Measurements from ENCODE around the gene CAVIN2. TPM values are rescaled to one million over a fixed set of nuclear protein-coding genes. Genes with fewer than 3 reads are reported as not detected.

Gene CAVIN2
- total and polyA plus RNA-seq, 9 of the 15 experiments (the other 6 are each of a cell fraction or from before 2014, with no cell fraction given), result 20.6 to 92.4 (median 69.0) TPM

DNA sequence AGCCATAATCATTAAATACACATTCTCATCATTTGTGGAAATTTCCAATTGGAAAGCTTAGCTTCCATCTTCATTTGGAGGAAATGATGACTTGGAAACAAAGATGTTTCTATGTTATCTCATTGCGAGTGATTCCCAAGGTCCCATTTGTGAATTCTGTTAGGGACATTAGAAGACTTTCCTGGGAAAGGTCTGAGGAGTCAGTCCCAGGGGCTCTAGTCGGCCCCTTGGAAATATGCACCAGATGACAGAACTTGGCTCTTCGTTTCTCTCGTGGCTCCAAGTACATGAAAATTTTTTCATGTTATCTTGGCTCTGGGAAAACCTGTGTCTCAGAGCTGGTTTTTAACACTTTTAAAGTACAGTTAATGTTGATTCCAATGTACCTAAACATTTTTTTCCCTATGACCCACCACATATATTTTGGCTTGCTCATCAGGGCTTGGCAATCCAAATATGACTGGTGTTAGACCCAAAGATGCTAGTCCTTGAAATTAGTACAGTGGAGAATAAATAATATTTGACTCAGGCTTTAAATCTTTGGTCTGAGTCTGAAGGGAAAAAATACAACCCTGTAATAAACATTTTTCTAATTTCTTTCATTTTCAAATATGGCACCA, 15.4 kb upstream of the CAVIN2 start:
- TF ChIP-seq POLR3G (IDR thresholded peaks at IDR 0.05; ENCODE audit: extremely low read depth, insufficient read length, insufficient replicate concordance) (no peak), CBX3 (IDR thresholded peaks at IDR 0.05; ENCODE audit: borderline replicate concordance in 1 of 2, low read length in 2 of 2) (no peak), PHF21A (IDR thresholded peaks at IDR 0.05; ENCODE audit: borderline replicate concordance, low read depth) (no peak), ZNF444 (CRISPR knock-in tag; IDR thresholded peaks at IDR 0.05) (no peak), ZNF57 (CRISPR knock-in tag; IDR thresholded peaks at IDR 0.05) (no peak)
- TF ChIP-seq, protein P1, sequence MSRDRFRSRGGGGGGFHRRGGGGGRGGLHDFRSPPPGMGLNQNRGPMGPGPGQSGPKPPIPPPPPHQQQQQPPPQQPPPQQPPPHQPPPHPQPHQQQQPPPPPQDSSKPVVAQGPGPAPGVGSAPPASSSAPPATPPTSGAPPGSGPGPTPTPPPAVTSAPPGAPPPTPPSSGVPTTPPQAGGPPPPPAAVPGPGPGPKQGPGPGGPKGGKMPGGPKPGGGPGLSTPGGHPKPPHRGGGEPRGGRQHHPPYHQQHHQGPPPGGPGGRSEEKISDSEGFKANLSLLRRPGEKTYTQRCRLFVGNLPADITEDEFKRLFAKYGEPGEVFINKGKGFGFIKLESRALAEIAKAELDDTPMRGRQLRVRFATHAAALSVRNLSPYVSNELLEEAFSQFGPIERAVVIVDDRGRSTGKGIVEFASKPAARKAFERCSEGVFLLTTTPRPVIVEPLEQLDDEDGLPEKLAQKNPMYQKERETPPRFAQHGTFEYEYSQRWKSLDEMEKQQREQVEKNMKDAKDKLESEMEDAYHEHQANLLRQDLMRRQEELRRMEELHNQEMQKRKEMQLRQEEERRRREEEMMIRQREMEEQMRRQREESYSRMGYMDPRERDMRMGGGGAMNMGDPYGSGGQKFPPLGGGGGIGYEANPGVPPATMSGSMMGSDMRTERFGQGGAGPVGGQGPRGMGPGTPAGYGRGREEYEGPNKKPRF (IDR thresholded peaks at IDR 0.05; ENCODE audit: low read depth, low read length), result no peak
- H3K9me3 ChIP-seq (replicated peaks; ENCODE audit: control insufficient read depth, insufficient read depth, low read depth, low read length), result no peaks in the 10 kb centered on the region
- FAIRE-seq, result no peak
- H3K4me3 ChIP-seq, result no peak overlapping the region
- no peak for ATAC-seq
- no peak overlapping the region for H3K4me2 ChIP-seq (ENCODE audit: insufficient read depth, low read length)
- CTCF ChIA-PET (ENCODE audit: low intra/inter-chr PET ratio), result no interaction called here
- H3K9ac ChIP-seq (ENCODE audit: insufficient read depth in 1 of 2, low read depth in 2 of 2, low read length in 2 of 2), result no peak overlapping the region
- H3K27ac ChIP-seq (ENCODE audit: extremely low read depth, low read depth, low read length), result no peak overlapping the region
- H3K4me1 ChIP-seq (replicated peaks in 1 of 2; ENCODE audit: control insufficient read depth in 2 of 2, insufficient read depth in 2 of 2, low read length in 2 of 2), result peaks cover 5 to 24% of the 10 kb centered on the region in 2 experiments; a peak in 3 of 5 replicates
- H3K9me1 ChIP-seq (ENCODE audit: control insufficient read depth, insufficient read depth, low read length), result no peaks in the 10 kb centered on the region
- WGBS (ENCODE audit: insufficient coverage, low coverage, missing lambda C conversion rate), result 78% methylated on average over 4 of the region's 4 CpGs
- no peaks in the 10 kb centered on the region for H3K27me3 ChIP-seq (ENCODE audit: control insufficient read depth in 2 of 2, insufficient read depth in 2 of 2, low read length in 2 of 2)
- H2AFZ ChIP-seq (ENCODE audit: low read depth, low read length), result no peak overlapping the region
- no peaks in the 10 kb centered on the region for H4K20me1 ChIP-seq (replicated peaks; ENCODE audit: control insufficient read depth, insufficient read depth, low read length)
- BruUV-seq (replicated peaks), result no TSS peak
- intact Hi-C loops (cut with micrococcal nuclease), result loop anchor here (10.0 kb wide), 1 partner anchor 163 kb away; no protein-coding TSS in a partner anchor
- H3K79me2 ChIP-seq (ENCODE audit: control insufficient read depth, insufficient read depth, low read length), result peaks cover 32% of the 10 kb centered on the region
- no peak for DNase-seq (ENCODE audit: extremely low read depth in 1 of 4, low spot score in 3 of 4)
- H3K36me3 ChIP-seq (ENCODE audit: control insufficient read depth, insufficient read depth, low read length), result peaks cover 11% of the 10 kb centered on the region; the same call in 2 of the 3 replicates
- POLR2A ChIA-PET, result no interaction called here
- in situ Hi-C loops (cut with MboI), result no loop called here

Measured in K562 (cell line).